Endothelial cell (in vitro differentiated cells): ENCODE measurements around the gene CTNNBL1. TPM values are rescaled to one million over a fixed set of nuclear protein-coding genes. Genes with fewer than 3 reads are reported as not detected.

ENCODE experiments used
- DNase-seq: peaks from one replicate; pipeline ENCODE4 v3.0.0; 2021; ENCODE audit warnings: low spot score
- H3K27ac Mint-ChIP-seq: one replicate; pipeline ENCODE4 v1.8.0; 2021; ENCODE audit warnings: mixed read lengths, inconsistent platforms; ENCODE audit not compliant: unreplicated experiment
- H3K27me3 Mint-ChIP-seq: one replicate; pipeline ENCODE4 v1.8.0; 2021; ENCODE audit warnings: mild to moderate bottlenecking, moderate library complexity, mixed read lengths, inconsistent platforms; ENCODE audit not compliant: unreplicated experiment
- H3K36me3 Mint-ChIP-seq: one replicate; pipeline ENCODE4 v1.8.0; 2021; ENCODE audit warnings: mild to moderate bottlenecking, low read depth, mixed read lengths, inconsistent platforms; ENCODE audit not compliant: unreplicated experiment
- H3K4me1 Mint-ChIP-seq: one replicate; pipeline ENCODE4 v1.8.0; 2021; ENCODE audit warnings: mild to moderate bottlenecking, mixed read lengths, inconsistent platforms; ENCODE audit not compliant: unreplicated experiment
- H3K4me3 Mint-ChIP-seq: one replicate; pipeline ENCODE4 v1.8.0; 2021; ENCODE audit warnings: mild to moderate bottlenecking, mixed read lengths, inconsistent platforms; ENCODE audit not compliant: unreplicated experiment
- H3K9me3 Mint-ChIP-seq: one replicate; pipeline ENCODE4 v1.8.0; 2021; ENCODE audit warnings: mixed read lengths, inconsistent platforms; ENCODE audit not compliant: unreplicated experiment
- total RNA-seq: library from RNA; stranded (reverse); fragmentation: NEBNext Ultra II Directional; extraction: Animal tissue kit (Norgen Biotek cat#: 25700); gene quantifications from one replicate; pipeline ENCODE4 v1.2.1, GENCODE V29; 2021; ENCODE audit not compliant: unreplicated experiment
- TF ChIP-seq, protein P1 (sequence below): fragments of 200-600 bp; sonication (generic); IDR thresholded peaks from one replicate; pipeline ENCODE4 v1.5.0; 2021; ENCODE audit warnings: antibody characterized with exemption; ENCODE audit not compliant: unreplicated experiment

Gene CTNNBL1
- total RNA-seq, 1 donor from 2014 or later, result 84.8 TPM

DNA sequence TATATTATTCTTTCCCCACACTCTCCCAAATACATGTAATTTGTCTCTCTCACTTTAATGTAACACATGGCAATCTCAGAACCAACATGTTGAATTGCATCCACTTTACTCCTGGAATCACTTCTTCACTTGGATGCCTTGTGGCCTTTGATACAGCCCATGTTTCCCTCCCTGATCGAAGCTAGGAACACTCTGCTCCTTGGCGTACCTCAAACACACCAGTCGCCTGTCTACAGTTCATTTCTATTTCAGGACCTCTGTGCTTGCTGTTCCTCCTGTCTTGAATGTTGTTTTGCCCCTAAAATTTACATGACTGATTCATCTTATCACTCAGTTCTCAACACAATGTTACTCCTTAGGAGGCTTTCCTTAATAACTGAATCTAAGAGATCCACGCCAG lies 106.8 kb downstream of the CTNNBL1 start:
- no peak overlapping the region for H3K4me3 Mint-ChIP-seq
- peaks cover 9% of the 10 kb centered on the region for H3K36me3 Mint-ChIP-seq

DNA sequence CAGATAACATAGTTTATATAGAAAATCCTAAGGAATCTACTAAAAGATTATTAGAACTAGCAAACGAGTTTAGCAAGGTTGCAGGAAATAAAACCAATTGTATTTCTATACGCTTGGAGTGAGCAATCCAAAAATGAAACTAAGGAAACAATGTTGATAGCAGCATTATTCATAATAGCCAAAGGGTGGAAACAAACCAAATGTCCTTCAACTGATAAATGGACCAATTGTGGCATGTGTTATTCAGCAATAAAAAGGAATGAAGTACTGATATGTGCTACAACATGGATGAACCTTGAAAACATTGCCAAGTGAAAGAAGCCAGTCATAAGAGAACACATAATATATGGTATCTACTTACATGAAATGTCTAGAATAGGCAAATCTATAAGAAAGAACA lies 108.1 kb downstream of the CTNNBL1 start:
- Mint-ChIP-seq H3K36me3 (peaks cover 15% of the 10 kb centered on the region), H3K27me3 (no peaks in the 10 kb centered on the region), H3K4me3 (no peak overlapping the region), H3K9me3 (no peaks in the 10 kb centered on the region), H3K4me1 (peaks cover 14% of the 10 kb centered on the region), H3K27ac (no peak overlapping the region)
- DNase-seq, result no peak
- TF ChIP-seq, protein P1, sequence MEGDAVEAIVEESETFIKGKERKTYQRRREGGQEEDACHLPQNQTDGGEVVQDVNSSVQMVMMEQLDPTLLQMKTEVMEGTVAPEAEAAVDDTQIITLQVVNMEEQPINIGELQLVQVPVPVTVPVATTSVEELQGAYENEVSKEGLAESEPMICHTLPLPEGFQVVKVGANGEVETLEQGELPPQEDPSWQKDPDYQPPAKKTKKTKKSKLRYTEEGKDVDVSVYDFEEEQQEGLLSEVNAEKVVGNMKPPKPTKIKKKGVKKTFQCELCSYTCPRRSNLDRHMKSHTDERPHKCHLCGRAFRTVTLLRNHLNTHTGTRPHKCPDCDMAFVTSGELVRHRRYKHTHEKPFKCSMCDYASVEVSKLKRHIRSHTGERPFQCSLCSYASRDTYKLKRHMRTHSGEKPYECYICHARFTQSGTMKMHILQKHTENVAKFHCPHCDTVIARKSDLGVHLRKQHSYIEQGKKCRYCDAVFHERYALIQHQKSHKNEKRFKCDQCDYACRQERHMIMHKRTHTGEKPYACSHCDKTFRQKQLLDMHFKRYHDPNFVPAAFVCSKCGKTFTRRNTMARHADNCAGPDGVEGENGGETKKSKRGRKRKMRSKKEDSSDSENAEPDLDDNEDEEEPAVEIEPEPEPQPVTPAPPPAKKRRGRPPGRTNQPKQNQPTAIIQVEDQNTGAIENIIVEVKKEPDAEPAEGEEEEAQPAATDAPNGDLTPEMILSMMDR, result no peak

More for the DNA sequence above, 106.8 kb downstream of the CTNNBL1 start:
- TF ChIP-seq, protein P1, result no peak
- H3K27ac Mint-ChIP-seq, result no peak overlapping the region
- no peaks in the 10 kb centered on the region for H3K9me3 Mint-ChIP-seq
- H3K27me3 Mint-ChIP-seq, result no peaks in the 10 kb centered on the region
- peaks cover 14% of the 10 kb centered on the region for H3K4me1 Mint-ChIP-seq
- DNase-seq, result no peak

DNA sequence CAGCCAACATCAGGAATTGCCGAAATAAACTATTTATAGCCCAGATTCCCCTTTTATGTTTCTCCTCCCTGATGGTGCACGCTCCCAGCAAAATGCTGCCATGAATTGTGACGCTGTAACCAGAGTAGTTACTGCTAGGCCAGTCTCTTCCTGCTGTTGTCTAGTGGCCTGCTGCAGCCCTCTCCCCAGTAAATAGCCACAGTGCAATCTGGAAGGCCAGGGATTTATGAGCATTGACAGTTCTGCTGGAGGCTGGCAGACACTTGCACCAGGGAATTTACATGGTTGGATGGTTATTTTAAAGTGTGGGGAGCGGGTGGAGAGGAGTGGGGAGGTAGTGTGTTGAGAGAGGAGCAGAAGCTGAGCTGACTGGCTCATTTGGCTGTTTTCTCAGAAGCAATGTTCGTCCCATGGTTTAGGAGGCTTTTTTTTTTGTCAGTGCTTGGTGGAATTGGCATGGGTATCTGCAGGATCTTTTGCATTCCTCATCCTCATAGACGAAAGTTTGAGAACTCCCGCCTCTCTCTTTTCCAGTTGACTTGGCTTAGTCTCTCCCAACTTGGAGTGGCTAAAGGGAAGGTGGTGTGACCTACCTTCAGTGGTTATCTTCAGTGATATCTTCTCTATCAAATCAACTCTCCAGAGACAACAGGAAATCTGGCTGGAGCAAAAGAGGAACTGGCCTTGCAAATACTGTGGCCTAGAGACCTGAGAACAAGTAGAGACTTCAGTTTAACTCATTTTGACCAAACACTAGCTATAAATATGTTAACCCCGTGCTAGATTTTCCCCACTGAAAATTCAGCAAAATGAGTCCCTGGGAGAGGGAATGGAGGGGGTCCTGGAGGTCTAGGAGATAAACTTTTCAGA lies 109.8 kb downstream of the CTNNBL1 start:
- TF ChIP-seq, protein P1, result no peak
- DNase-seq, result no peak
- no peaks in the 10 kb centered on the region for H3K9me3 Mint-ChIP-seq
- no peak overlapping the region for H3K4me3 Mint-ChIP-seq
- peaks cover 28% of the 10 kb centered on the region for H3K4me1 Mint-ChIP-seq
- peak overlapping the region; percentile 63 for H3K27ac Mint-ChIP-seq
- H3K27me3 Mint-ChIP-seq, result no peaks in the 10 kb centered on the region
- peaks cover 8% of the 10 kb centered on the region for H3K36me3 Mint-ChIP-seq

DNA sequence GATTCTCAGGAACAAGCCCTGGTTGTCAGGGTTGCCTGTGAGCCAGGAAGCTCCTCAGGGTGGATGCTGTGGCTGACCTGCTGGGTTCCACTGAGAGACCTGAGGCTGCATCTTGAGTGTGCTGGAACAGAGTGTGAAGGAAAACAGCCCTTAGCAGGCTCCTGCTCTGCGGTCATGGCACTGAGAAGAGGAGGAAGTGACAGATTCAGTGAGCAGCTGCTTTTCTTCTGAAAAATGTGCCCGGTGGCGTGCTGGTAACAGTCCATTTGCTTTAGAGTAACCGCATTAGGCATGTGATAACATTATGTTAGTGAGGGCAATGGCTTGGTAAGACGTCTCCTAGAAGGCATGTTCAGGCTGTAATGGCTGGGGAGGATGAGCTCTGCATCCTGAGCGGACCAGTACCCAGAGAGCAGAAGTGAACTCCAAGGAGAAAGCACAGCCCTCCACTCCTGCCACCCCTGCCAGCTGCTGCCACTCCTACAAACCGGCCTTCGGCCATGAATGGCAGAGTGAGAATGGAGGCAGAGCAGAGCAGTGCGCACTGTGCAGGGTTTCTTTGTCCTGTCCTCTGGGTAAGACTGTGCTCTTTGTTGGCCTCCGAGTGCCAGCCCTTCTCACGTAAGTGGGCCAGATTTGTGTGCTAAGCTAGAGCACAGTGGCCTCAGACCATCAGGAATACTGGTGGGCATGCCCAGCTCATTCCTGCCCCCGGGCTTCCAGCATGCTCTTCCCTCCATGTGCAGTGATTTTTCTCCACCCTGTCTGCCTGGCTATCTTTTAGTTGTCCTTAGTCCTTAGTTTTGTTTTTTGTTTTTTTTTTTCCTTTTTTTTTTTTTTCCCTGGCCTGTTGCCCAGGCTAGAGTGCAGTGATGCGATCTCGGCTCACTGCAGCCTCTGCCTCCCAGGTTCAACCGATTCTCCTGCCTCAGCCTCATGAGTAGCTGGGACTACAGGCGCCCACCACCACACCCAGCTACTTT lies 111.0 kb downstream of the CTNNBL1 start:
- Mint-ChIP-seq H3K27ac (no peak overlapping the region), H3K27me3 (no peaks in the 10 kb centered on the region), H3K36me3 (peaks cover 8% of the 10 kb centered on the region), H3K9me3 (no peaks in the 10 kb centered on the region), H3K4me3 (no peak overlapping the region), H3K4me1 (peaks cover 32% of the 10 kb centered on the region)
- TF ChIP-seq, protein P1, result no peak
- DNase-seq, result no peak
